ENCODE measurements around the gene EEA1. TPM values are rescaled to one million over a fixed set of nuclear protein-coding genes. Genes with fewer than 3 reads are reported as not detected.

Gene EEA1
- total RNA-seq, 1 experiment from 2014 or later = 27.4 TPM

DNA sequence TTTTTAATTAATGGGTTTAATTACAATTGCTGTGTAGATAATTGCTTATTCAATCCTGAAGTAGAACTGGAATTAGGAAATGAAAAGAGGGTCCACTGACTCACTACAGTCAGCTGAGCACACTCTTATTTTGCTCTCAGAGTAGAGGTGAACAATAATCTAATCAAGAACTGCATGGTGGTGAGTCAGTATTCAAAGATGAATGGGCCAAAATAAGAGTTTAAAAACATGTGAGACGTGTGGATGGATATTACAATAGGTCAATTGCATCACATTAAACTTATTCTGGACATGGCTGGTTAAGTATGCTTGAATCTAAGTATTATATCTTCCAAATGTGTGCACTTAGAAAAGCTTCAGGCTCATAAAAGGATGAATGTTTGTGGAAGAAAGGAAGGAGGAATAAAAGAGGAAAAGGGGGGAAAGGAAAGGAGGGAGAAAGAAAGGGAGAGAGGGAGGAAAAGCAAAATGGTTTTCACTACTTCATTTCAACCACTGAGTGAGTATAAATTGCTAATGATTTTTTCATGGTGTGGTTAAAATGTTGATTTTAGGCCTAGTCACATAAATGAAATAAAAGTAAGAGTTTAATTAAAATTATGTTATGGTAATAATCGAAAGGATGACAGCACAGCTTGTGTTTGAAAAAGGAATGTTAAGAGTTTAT, 27.0 kb upstream of the EEA1 start:
- no TSS peak for BruUV-seq (replicated peaks)
- Mint-ChIP-seq H3K27ac (ENCODE audit: unreplicated experiment) (no peak overlapping the region), H3K36me3 (ENCODE audit: insufficient read depth, unreplicated experiment) (no peaks in the 10 kb centered on the region), H3K4me1 (ENCODE audit: low read depth, unreplicated experiment) (peaks cover 7% of the 10 kb centered on the region), H3K9me3 (ENCODE audit: low read depth, unreplicated experiment) (peaks cover 16% of the 10 kb centered on the region), H3K27me3 (ENCODE audit: unreplicated experiment) (no peaks in the 10 kb centered on the region), H3K4me3 (ENCODE audit: low read depth, unreplicated experiment) (no peak overlapping the region)
- CTCF ChIA-PET = interaction anchor here (0.6 to 0.7 kb wide), 3 partner anchors 79 to 327 kb away, joined by 3 to 7 read pairs (median 4); no protein-coding TSS in a partner anchor
- DNase-seq = no peak
- intact Hi-C loops (cut with micrococcal nuclease; ENCODE audit: unreplicated experiment) = no loop called here
- TF ChIP-seq, protein P1, sequence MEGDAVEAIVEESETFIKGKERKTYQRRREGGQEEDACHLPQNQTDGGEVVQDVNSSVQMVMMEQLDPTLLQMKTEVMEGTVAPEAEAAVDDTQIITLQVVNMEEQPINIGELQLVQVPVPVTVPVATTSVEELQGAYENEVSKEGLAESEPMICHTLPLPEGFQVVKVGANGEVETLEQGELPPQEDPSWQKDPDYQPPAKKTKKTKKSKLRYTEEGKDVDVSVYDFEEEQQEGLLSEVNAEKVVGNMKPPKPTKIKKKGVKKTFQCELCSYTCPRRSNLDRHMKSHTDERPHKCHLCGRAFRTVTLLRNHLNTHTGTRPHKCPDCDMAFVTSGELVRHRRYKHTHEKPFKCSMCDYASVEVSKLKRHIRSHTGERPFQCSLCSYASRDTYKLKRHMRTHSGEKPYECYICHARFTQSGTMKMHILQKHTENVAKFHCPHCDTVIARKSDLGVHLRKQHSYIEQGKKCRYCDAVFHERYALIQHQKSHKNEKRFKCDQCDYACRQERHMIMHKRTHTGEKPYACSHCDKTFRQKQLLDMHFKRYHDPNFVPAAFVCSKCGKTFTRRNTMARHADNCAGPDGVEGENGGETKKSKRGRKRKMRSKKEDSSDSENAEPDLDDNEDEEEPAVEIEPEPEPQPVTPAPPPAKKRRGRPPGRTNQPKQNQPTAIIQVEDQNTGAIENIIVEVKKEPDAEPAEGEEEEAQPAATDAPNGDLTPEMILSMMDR (IDR thresholded peaks at IDR 0.05; ENCODE audit: unreplicated experiment) = no peak

- TF ChIP-seq, protein P1 (IDR thresholded peaks at IDR 0.05; ENCODE audit: unreplicated experiment) = no peak
- CTCF ChIA-PET = no interaction called here
- no TSS peak for BruUV-seq (replicated peaks)
- Mint-ChIP-seq H3K27ac (ENCODE audit: unreplicated experiment) (no peak overlapping the region), H3K36me3 (ENCODE audit: insufficient read depth, unreplicated experiment) (no peaks in the 10 kb centered on the region), H3K4me3 (ENCODE audit: low read depth, unreplicated experiment) (no peak overlapping the region), H3K9me3 (ENCODE audit: low read depth, unreplicated experiment) (peaks cover 15% of the 10 kb centered on the region), H3K27me3 (ENCODE audit: unreplicated experiment) (no peaks in the 10 kb centered on the region), H3K4me1 (ENCODE audit: low read depth, unreplicated experiment) (peaks cover 7% of the 10 kb centered on the region)
- intact Hi-C loops (cut with micrococcal nuclease; ENCODE audit: unreplicated experiment) = no loop called here
- DNase-seq = no peak
These were observed 24.7 kb upstream of the EEA1 start for GRCh38 chr12:92953747-92954146.

DNA sequence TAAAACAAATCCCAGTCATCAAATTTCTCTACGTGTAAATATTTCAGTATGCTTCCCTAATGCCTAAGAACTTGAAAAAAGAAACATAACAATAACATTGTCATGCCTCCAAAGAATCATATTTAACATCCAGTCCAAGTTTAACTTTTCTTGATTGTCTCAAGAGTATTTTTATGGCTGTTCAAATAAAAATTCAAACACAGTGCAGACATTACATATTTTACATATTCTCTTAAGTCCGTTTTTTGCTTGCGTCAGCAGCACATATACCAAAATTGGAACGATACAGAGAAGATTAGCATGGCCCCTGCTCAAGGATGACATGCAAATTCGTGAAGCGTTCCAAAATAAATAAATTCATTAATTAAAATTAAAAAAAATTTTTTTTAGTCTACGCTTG, 23.3 kb upstream of the EEA1 start:
- no TSS peak for BruUV-seq (replicated peaks)
- Mint-ChIP-seq H3K4me1 (ENCODE audit: low read depth, unreplicated experiment) (peaks cover 7% of the 10 kb centered on the region), H3K9me3 (ENCODE audit: low read depth, unreplicated experiment) (peaks cover 12% of the 10 kb centered on the region), H3K36me3 (ENCODE audit: insufficient read depth, unreplicated experiment) (no peaks in the 10 kb centered on the region), H3K27ac (ENCODE audit: unreplicated experiment) (no peak overlapping the region), H3K27me3 (ENCODE audit: unreplicated experiment) (no peaks in the 10 kb centered on the region), H3K4me3 (ENCODE audit: low read depth, unreplicated experiment) (no peak overlapping the region)
- no peak for DNase-seq
- intact Hi-C loops (cut with micrococcal nuclease; ENCODE audit: unreplicated experiment) = no loop called here
- TF ChIP-seq, protein P1 (IDR thresholded peaks at IDR 0.05; ENCODE audit: unreplicated experiment) = no peak
- CTCF ChIA-PET = no interaction called here

GRCh38 chr12:92951006-92951405, 21.9 kb upstream of the EEA1 start:
- CTCF ChIA-PET = no interaction called here

More at GRCh38 chr12:92951006-92951405, 21.9 kb upstream of the EEA1 start:
- Mint-ChIP-seq H3K4me3 (ENCODE audit: low read depth, unreplicated experiment) (no peak overlapping the region), H3K4me1 (ENCODE audit: low read depth, unreplicated experiment) (no peaks in the 10 kb centered on the region), H3K36me3 (ENCODE audit: insufficient read depth, unreplicated experiment) (no peaks in the 10 kb centered on the region), H3K27ac (ENCODE audit: unreplicated experiment) (no peak overlapping the region), H3K9me3 (ENCODE audit: low read depth, unreplicated experiment) (peaks cover 8% of the 10 kb centered on the region), H3K27me3 (ENCODE audit: unreplicated experiment) (no peaks in the 10 kb centered on the region)
- DNase-seq = no peak
- no TSS peak for BruUV-seq (replicated peaks)
- TF ChIP-seq, protein P1 (IDR thresholded peaks at IDR 0.05; ENCODE audit: unreplicated experiment) = no peak
- intact Hi-C loops (cut with micrococcal nuclease; ENCODE audit: unreplicated experiment) = no loop called here

All from Calu3 (cell line).